KMS-11 (cell line): Measurements from ENCODE around the gene LRRC28.

Experiments
- H2AFZ ChIP-seq: fragments of 200-600 bp; sonication (generic); 2 replicates; pipeline ENCODE4 v1.6.1; 2016; ENCODE audit warnings: antibody characterized with exemption, mixed run types, low read depth
- H3K27ac ChIP-seq: fragments of 200-600 bp; sonication (generic); 2 replicates; pipeline ENCODE4 v1.6.1; 2016; ENCODE audit warnings: mild to moderate bottlenecking, mixed run types
- H3K27me3 ChIP-seq: fragments of 200-600 bp; sonication (generic); 2 replicates; pipeline ENCODE4 v1.6.1; 2017; ENCODE audit warnings: mild to moderate bottlenecking, low read depth, mixed run types, moderate library complexity; ENCODE audit not compliant: insufficient read depth
- H3K36me3 ChIP-seq: fragments of 200-600 bp; sonication (generic); 2 replicates; pipeline ENCODE4 v1.6.1; 2017; ENCODE audit warnings: mild to moderate bottlenecking, mixed run types; ENCODE audit not compliant: insufficient read depth
- H3K4me1 ChIP-seq: fragments of 200-600 bp; sonication (generic); 2 replicates; pipeline ENCODE4 v1.6.1; 2016; ENCODE audit warnings: mild to moderate bottlenecking, low read depth, mixed run types; ENCODE audit not compliant: poor library complexity, severe bottlenecking
- H3K4me2 ChIP-seq: fragments of 200-600 bp; sonication (generic); 2 replicates; pipeline ENCODE4 v1.7.0; 2016; ENCODE audit warnings: mild to moderate bottlenecking, mixed run types
- H3K4me3 ChIP-seq: fragments of 200-600 bp; sonication (generic); IDR thresholded peaks from 2 replicates; pipeline ENCODE4 v1.6.1; 2017; ENCODE audit warnings: low read depth, low read length, mixed read lengths; ENCODE audit not compliant: insufficient read depth
- H3K79me2 ChIP-seq: fragments of 200-600 bp; sonication (generic); 2 replicates; pipeline ENCODE4 v1.6.1; 2016; ENCODE audit warnings: low read depth, mixed run types; ENCODE audit not compliant: insufficient read depth
- H3K9ac ChIP-seq: fragments of 200-600 bp; sonication (generic); 2 replicates; pipeline ENCODE4 v1.6.1; 2016; ENCODE audit warnings: mild to moderate bottlenecking, mixed run types
- H4K20me1 ChIP-seq: fragments of 200-600 bp; sonication (generic); 2 replicates; pipeline ENCODE4 v1.6.1; 2016; ENCODE audit warnings: mild to moderate bottlenecking, mixed run types; ENCODE audit not compliant: insufficient read depth
- CTCF ChIP-seq: fragments of 200-600 bp; sonication (generic); conservative IDR thresholded peaks from 2 replicates; pipeline ENCODE4 v1.6.1; 2017; ENCODE audit warnings: low read depth, mild to moderate bottlenecking, antibody characterized with exemption, low read length, moderate library complexity, mixed read lengths

Gene LRRC28

GRCh38 chr15:99435113-99435695 lies 183.9 kb downstream of the LRRC28 start:
- Histone ChIP-seq H3K27me3 (no peaks in the 10 kb centered on the region), H2AFZ (no peak overlapping the region), H3K4me2 (no peak overlapping the region), H3K36me3 (no peaks in the 10 kb centered on the region), H4K20me1 (no peaks in the 10 kb centered on the region), H3K4me1 (no peaks in the 10 kb centered on the region), H3K79me2 (no peaks in the 10 kb centered on the region), H3K4me3 (no peak overlapping the region), H3K9ac (no peak overlapping the region), H3K27ac (no peak overlapping the region)
- no peak for TF ChIP-seq CTCF

- H3K4me2 ChIP-seq, result no peak overlapping the region
- no peaks in the 10 kb centered on the region for H3K36me3 ChIP-seq
- H3K4me3 ChIP-seq, result no peak overlapping the region
- no peak overlapping the region for H3K27ac ChIP-seq
- no peak for TF ChIP-seq CTCF
- no peak overlapping the region for H2AFZ ChIP-seq
- H3K27me3 ChIP-seq, result no peaks in the 10 kb centered on the region
- no peaks in the 10 kb centered on the region for H3K4me1 ChIP-seq
- no peaks in the 10 kb centered on the region for H4K20me1 ChIP-seq
- no peak overlapping the region for H3K9ac ChIP-seq
- no peaks in the 10 kb centered on the region for H3K79me2 ChIP-seq
Observed at GRCh38 chr15:99435877-99436541, 184.7 kb downstream of the LRRC28 start.

- H3K36me3 ChIP-seq, result no peaks in the 10 kb centered on the region
- no peak overlapping the region for H3K4me2 ChIP-seq
- no peaks in the 10 kb centered on the region for H3K4me1 ChIP-seq
- no peak overlapping the region for H3K4me3 ChIP-seq
- no peaks in the 10 kb centered on the region for H3K27me3 ChIP-seq
- no peak overlapping the region for H3K9ac ChIP-seq
- H4K20me1 ChIP-seq, result no peaks in the 10 kb centered on the region
- no peak for TF ChIP-seq CTCF
- no peaks in the 10 kb centered on the region for H3K79me2 ChIP-seq
- no peak overlapping the region for H2AFZ ChIP-seq
- H3K27ac ChIP-seq, result no peak overlapping the region
Observed at GRCh38 chr15:99436542-99437314, 185.4 kb downstream of the LRRC28 start.

GRCh38 chr15:99437315-99438223 lies 186.3 kb downstream of the LRRC28 start:
- Histone ChIP-seq H2AFZ (no peak overlapping the region), H3K4me1 (no peaks in the 10 kb centered on the region), H3K27ac (no peak overlapping the region), H4K20me1 (no peaks in the 10 kb centered on the region), H3K79me2 (no peaks in the 10 kb centered on the region), H3K27me3 (no peaks in the 10 kb centered on the region), H3K4me2 (no peak overlapping the region), H3K9ac (no peak overlapping the region), H3K36me3 (no peaks in the 10 kb centered on the region), H3K4me3 (no peak overlapping the region)
- TF ChIP-seq CTCF, result no peak
